ENCODE results near the gene KCNMA1. TPM values are rescaled to one million over a fixed set of nuclear protein-coding genes. Genes with fewer than 3 reads are reported as not detected.

KCNMA1 gene
- total RNA-seq, 2 donors from 2014 or later: 29.1 to 37.9 TPM

DNA sequence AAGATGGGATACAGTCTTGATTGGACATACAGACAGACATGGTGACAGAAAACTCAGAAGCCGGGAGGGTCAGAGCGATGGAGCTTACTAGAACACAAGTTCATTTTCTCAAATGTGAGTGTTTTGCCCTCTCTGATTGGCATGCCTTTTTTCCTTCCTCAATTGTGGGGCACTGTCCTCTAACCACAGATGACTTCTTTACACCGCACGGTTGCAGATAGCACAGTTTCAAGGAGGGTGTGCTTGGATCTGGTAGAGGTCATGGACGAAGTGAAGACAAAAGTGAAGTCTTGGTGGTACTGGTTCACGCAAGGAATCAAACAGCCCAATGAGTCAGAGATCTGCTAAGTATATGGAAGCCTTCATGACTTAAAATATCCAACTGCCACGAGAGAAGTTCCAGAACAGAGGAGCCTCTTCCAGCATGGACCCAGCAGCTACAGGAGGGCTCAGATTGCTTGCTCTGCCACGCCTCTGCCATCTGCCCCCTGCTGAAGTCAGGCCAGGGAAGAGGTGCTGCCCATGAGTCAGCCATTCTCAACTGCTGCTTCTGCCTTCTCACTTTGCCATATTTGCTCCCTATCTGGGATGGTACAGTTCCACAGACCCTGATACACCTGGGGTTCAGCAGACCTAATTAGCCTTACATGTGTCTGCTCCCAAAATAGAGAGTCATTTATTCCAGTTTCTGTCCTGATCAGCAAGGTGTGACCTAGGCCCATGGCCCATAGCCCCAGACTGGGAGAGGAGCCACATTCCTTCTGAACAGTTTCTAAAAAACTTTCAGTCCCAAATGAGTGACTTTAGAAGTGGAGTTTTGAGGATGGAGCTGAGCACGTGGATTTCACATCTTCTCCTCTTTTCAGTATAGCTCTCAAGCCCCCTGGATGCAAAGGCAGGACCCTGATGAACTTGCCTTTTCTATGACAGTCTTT is 413.8 kb downstream of the KCNMA1 start:
- no peaks in the 10 kb centered on the region for H3K9me3 ChIP-seq
- no peaks in the 10 kb centered on the region for H3K36me3 ChIP-seq
- H3K27me3 ChIP-seq (replicated peaks; ENCODE audit: insufficient read depth): no peaks in the 10 kb centered on the region
- no peaks in the 10 kb centered on the region for H3K4me1 ChIP-seq (replicated peaks)
- DNase-seq (ENCODE audit: low spot score): no peak
- H3K27ac ChIP-seq: no peak overlapping the region
- intact Hi-C loops (cut with DNase I): no loop called here
- 90% methylated on average over 9 of the region's 9 CpGs for WGBS
- H3K4me3 ChIP-seq: no peak overlapping the region
- TF ChIP-seq POLR2AphosphoS5 (IDR thresholded peaks at IDR 0.05): no peak
- no peak for TF ChIP-seq POLR2A (IDR thresholded peaks at IDR 0.05)
- TF ChIP-seq, protein P1, sequence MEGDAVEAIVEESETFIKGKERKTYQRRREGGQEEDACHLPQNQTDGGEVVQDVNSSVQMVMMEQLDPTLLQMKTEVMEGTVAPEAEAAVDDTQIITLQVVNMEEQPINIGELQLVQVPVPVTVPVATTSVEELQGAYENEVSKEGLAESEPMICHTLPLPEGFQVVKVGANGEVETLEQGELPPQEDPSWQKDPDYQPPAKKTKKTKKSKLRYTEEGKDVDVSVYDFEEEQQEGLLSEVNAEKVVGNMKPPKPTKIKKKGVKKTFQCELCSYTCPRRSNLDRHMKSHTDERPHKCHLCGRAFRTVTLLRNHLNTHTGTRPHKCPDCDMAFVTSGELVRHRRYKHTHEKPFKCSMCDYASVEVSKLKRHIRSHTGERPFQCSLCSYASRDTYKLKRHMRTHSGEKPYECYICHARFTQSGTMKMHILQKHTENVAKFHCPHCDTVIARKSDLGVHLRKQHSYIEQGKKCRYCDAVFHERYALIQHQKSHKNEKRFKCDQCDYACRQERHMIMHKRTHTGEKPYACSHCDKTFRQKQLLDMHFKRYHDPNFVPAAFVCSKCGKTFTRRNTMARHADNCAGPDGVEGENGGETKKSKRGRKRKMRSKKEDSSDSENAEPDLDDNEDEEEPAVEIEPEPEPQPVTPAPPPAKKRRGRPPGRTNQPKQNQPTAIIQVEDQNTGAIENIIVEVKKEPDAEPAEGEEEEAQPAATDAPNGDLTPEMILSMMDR (IDR thresholded peaks at IDR 0.05): no peak

DNA sequence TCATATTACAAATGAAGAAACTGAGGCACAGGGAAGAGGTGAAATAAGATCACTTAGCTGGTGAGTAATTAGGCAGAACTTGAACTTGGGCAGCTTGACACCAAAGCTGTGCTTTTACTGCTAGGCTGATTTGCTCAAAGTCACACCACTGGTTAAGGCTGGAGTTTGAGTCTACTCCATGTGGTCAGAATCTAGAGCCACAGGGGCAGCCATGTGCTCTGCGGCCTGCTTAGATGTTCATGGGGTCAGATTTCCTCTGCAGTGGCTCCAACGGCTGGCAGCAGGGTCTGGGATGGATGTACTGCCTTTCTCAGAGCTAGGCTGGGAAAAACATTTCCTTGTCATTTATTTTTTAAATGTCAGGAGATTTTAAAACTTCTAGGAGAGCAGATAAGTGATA is 417.5 kb downstream of the KCNMA1 start:
- H3K4me1 ChIP-seq (replicated peaks): no peaks in the 10 kb centered on the region
- DNase-seq (ENCODE audit: low spot score): no peak
- H3K27ac ChIP-seq: no peak overlapping the region
- 53% methylated on average over 2 of the region's 2 CpGs for WGBS
- no peaks in the 10 kb centered on the region for H3K27me3 ChIP-seq (replicated peaks; ENCODE audit: insufficient read depth)
- no peaks in the 10 kb centered on the region for H3K36me3 ChIP-seq
- TF ChIP-seq, protein P1 (IDR thresholded peaks at IDR 0.05): no peak
- no peak for TF ChIP-seq POLR2A (IDR thresholded peaks at IDR 0.05)
- H3K4me3 ChIP-seq: no peak overlapping the region
- intact Hi-C loops (cut with DNase I): no loop called here
- H3K9me3 ChIP-seq: no peaks in the 10 kb centered on the region

DNA sequence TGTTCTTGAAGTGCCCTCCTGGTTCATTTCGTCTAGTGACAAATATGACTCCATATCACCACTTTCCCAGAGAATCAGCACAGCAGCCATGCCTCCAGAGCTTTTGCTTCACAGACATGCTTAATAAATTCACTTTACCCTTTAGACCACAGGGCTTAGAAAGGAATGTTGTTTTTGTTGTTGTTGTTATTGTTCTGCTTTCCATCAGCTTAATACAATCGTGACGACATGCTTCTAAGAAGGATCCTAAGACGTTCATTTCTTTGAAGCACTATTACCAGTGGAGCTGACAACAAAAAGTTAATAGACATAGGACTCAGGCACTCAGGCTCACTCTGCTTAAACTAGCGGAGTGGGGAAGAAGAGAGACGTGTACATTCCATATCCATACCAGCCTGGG is 418.6 kb downstream of the KCNMA1 start:
- DNase-seq (ENCODE audit: low spot score): no peak
- Histone ChIP-seq H3K4me3 (no peak overlapping the region), H3K9me3 (no peaks in the 10 kb centered on the region), H3K4me1 (replicated peaks) (no peaks in the 10 kb centered on the region), H3K27me3 (replicated peaks; ENCODE audit: insufficient read depth) (no peaks in the 10 kb centered on the region), H3K27ac (no peak overlapping the region), H3K36me3 (no peaks in the 10 kb centered on the region)
- intact Hi-C loops (cut with DNase I): no loop called here
- 77% methylated on average over 6 of the region's 6 CpGs for WGBS
- TF ChIP-seq POLR2A (IDR thresholded peaks at IDR 0.05): no peak
- TF ChIP-seq, protein P1 (IDR thresholded peaks at IDR 0.05): no peak
- no peak for TF ChIP-seq POLR2AphosphoS5 (IDR thresholded peaks at IDR 0.05)

DNA sequence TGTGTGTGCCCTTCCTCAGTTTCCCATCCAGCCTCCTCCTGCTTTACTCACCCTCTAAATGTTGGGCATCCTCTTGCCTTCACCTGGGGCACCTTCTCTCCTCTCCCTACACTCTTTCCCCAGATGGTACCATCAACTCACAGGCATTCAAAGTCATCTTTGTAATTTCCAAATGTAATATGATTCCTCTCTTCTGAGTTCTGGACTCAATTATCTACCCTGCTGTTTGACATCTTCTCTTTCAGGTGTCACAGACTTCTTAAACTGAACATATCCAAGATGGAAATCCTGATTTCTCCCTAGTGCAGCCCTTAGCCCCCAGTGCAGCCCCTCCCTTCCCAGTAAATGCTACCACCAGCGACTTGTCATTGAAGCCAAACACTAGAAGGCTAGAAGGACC is 422.8 kb downstream of the KCNMA1 start:
- 64% methylated on average over 1 of the region's 1 CpG for WGBS
- H3K4me3 ChIP-seq: no peak overlapping the region
- H3K36me3 ChIP-seq: no peaks in the 10 kb centered on the region
- H3K27me3 ChIP-seq (replicated peaks; ENCODE audit: insufficient read depth): no peaks in the 10 kb centered on the region
- no peak for TF ChIP-seq POLR2AphosphoS5 (IDR thresholded peaks at IDR 0.05)
- TF ChIP-seq, protein P1 (IDR thresholded peaks at IDR 0.05): no peak
- no peak for TF ChIP-seq POLR2A (IDR thresholded peaks at IDR 0.05)
- H3K4me1 ChIP-seq (replicated peaks): no peaks in the 10 kb centered on the region
- H3K27ac ChIP-seq: no peak overlapping the region
- no peak for DNase-seq (ENCODE audit: low spot score)
- H3K9me3 ChIP-seq: no peaks in the 10 kb centered on the region
- intact Hi-C loops (cut with DNase I): no loop called here

DNA sequence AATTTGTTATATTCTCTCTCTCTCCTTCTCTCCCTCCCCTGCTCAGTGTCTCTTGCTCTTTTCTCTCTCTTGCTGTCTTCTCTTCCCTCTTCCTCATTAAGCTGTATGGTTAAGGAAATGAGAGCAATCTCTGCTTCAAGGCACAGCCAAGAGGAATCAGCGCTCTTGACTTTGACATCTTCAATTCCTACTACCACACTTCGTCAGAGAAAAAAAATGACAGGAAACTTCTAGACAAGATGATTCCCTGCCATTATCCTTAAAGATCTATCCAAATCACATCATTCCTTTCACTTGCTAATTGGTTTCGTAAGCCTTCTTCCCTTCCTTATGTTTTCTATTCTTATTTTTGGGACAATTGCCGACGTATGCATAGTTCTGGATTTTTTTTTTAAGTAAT is 425.0 kb downstream of the KCNMA1 start:
- intact Hi-C loops (cut with DNase I): no loop called here
- no peak for DNase-seq (ENCODE audit: low spot score)
- Histone ChIP-seq H3K36me3 (no peaks in the 10 kb centered on the region), H3K27ac (no peak overlapping the region), H3K4me1 (replicated peaks) (no peaks in the 10 kb centered on the region), H3K9me3 (no peaks in the 10 kb centered on the region), H3K4me3 (no peak overlapping the region), H3K27me3 (replicated peaks; ENCODE audit: insufficient read depth) (no peaks in the 10 kb centered on the region)
- 92% methylated on average over 5 of the region's 5 CpGs for whole genome bisulfite sequencing
- TF ChIP-seq, protein P1 (IDR thresholded peaks at IDR 0.05): no peak
- no peak for TF ChIP-seq POLR2AphosphoS5 (IDR thresholded peaks at IDR 0.05)
- TF ChIP-seq POLR2A (IDR thresholded peaks at IDR 0.05): no peak
